ENCODE results near the gene ARHGAP24.
A peak's percentile ranks its signal among the peaks of the same experiment; 100 is the strongest.

ARHGAP24 gene

GRCh38 chr4:85732124-85732523, 257.2 kb downstream of the ARHGAP24 start:
- Histone ChIP-seq H3K4me1 (ENCODE audit: control insufficient read depth in 1 of 2, insufficient read depth in 2 of 2, low read length in 2 of 2) (no peaks in the 10 kb centered on the region), H3K4me3 (ENCODE audit: low read depth in 1 of 2, low read length in 2 of 2) (no peak overlapping the region), H3K27me3 (ENCODE audit: low read depth, low read length) (no peaks in the 10 kb centered on the region), H3K9me3 (ENCODE audit: control insufficient read depth in 1 of 2, low read length in 2 of 2) (no peaks in the 10 kb centered on the region), H3K27ac (ENCODE audit: low read length) (no peak overlapping the region), H3K36me3 (ENCODE audit: control insufficient read depth in 1 of 2, insufficient read depth in 2 of 2, low read length in 2 of 2) (no peaks in the 10 kb centered on the region)

GRCh38 chr4:85733798-85734197, 258.8 kb downstream of the ARHGAP24 start:
- H3K27ac ChIP-seq (ENCODE audit: low read length): peak overlapping the region; percentile 12
- H3K4me3 ChIP-seq (ENCODE audit: low read depth in 1 of 2, low read length in 2 of 2): no peak overlapping the region

GRCh38 chr4:85734424-85734831, 259.5 kb downstream of the ARHGAP24 start:
- peak overlapping the region; percentile 12 for H3K27ac ChIP-seq (ENCODE audit: low read length)
- H3K27me3 ChIP-seq (ENCODE audit: low read depth, low read length): no peaks in the 10 kb centered on the region
- H3K9me3 ChIP-seq (ENCODE audit: control insufficient read depth in 1 of 2, low read length in 2 of 2): no peaks in the 10 kb centered on the region
- no peak overlapping the region for H3K4me3 ChIP-seq (ENCODE audit: low read depth in 1 of 2, low read length in 2 of 2)
- no peaks in the 10 kb centered on the region for H3K36me3 ChIP-seq (ENCODE audit: control insufficient read depth in 1 of 2, insufficient read depth in 2 of 2, low read length in 2 of 2)
- H3K4me1 ChIP-seq (ENCODE audit: control insufficient read depth in 1 of 2, insufficient read depth in 2 of 2, low read length in 2 of 2): no peaks in the 10 kb centered on the region

More at GRCh38 chr4:85733798-85734197, 258.8 kb downstream of the ARHGAP24 start:
- no peaks in the 10 kb centered on the region for H3K9me3 ChIP-seq (ENCODE audit: control insufficient read depth in 1 of 2, low read length in 2 of 2)
- no peaks in the 10 kb centered on the region for H3K36me3 ChIP-seq (ENCODE audit: control insufficient read depth in 1 of 2, insufficient read depth in 2 of 2, low read length in 2 of 2)
- H3K4me1 ChIP-seq (ENCODE audit: control insufficient read depth in 1 of 2, insufficient read depth in 2 of 2, low read length in 2 of 2): no peaks in the 10 kb centered on the region
- no peaks in the 10 kb centered on the region for H3K27me3 ChIP-seq (ENCODE audit: low read depth, low read length)

GRCh38 chr4:85736571-85736970, 261.6 kb downstream of the ARHGAP24 start:
- Histone ChIP-seq H3K27me3 (ENCODE audit: low read depth, low read length) (no peaks in the 10 kb centered on the region), H3K36me3 (ENCODE audit: control insufficient read depth in 1 of 2, insufficient read depth in 2 of 2, low read length in 2 of 2) (no peaks in the 10 kb centered on the region), H3K4me1 (ENCODE audit: control insufficient read depth in 1 of 2, insufficient read depth in 2 of 2, low read length in 2 of 2) (no peaks in the 10 kb centered on the region), H3K9me3 (ENCODE audit: control insufficient read depth in 1 of 2, low read length in 2 of 2) (no peaks in the 10 kb centered on the region), H3K4me3 (ENCODE audit: low read depth in 1 of 2, low read length in 2 of 2) (no peak overlapping the region), H3K27ac (ENCODE audit: low read length) (peak overlapping the region; percentile 22)

GRCh38 chr4:85737254-85737653, 262.3 kb downstream of the ARHGAP24 start:
- no peak overlapping the region for H3K4me3 ChIP-seq (ENCODE audit: low read depth in 1 of 2, low read length in 2 of 2)

GRCh38 chr4:85738721-85739120, 263.8 kb downstream of the ARHGAP24 start:
- Histone ChIP-seq H3K4me1 (ENCODE audit: control insufficient read depth in 1 of 2, insufficient read depth in 2 of 2, low read length in 2 of 2) (no peaks in the 10 kb centered on the region), H3K4me3 (ENCODE audit: low read depth in 1 of 2, low read length in 2 of 2) (no peak overlapping the region), H3K9me3 (ENCODE audit: control insufficient read depth in 1 of 2, low read length in 2 of 2) (no peaks in the 10 kb centered on the region), H3K27ac (ENCODE audit: low read length) (no peak overlapping the region), H3K27me3 (ENCODE audit: low read depth, low read length) (no peaks in the 10 kb centered on the region), H3K36me3 (ENCODE audit: control insufficient read depth in 1 of 2, insufficient read depth in 2 of 2, low read length in 2 of 2) (no peaks in the 10 kb centered on the region)

More at GRCh38 chr4:85737254-85737653, 262.3 kb downstream of the ARHGAP24 start:
- peak overlapping the region; percentile 22 for H3K27ac ChIP-seq (ENCODE audit: low read length)
- H3K9me3 ChIP-seq (ENCODE audit: control insufficient read depth in 1 of 2, low read length in 2 of 2): no peaks in the 10 kb centered on the region
- H3K4me1 ChIP-seq (ENCODE audit: control insufficient read depth in 1 of 2, insufficient read depth in 2 of 2, low read length in 2 of 2): no peaks in the 10 kb centered on the region
- no peaks in the 10 kb centered on the region for H3K27me3 ChIP-seq (ENCODE audit: low read depth, low read length)
- H3K36me3 ChIP-seq (ENCODE audit: control insufficient read depth in 1 of 2, insufficient read depth in 2 of 2, low read length in 2 of 2): no peaks in the 10 kb centered on the region

GRCh38 chr4:85740431-85740861, 265.5 kb downstream of the ARHGAP24 start:
- H3K4me1 ChIP-seq (ENCODE audit: control insufficient read depth in 1 of 2, insufficient read depth in 2 of 2, low read length in 2 of 2): no peaks in the 10 kb centered on the region

GRCh38 chr4:85741381-85741780, 266.4 kb downstream of the ARHGAP24 start:
- Histone ChIP-seq H3K4me3 (ENCODE audit: low read depth in 1 of 2, low read length in 2 of 2) (no peak overlapping the region), H3K4me1 (ENCODE audit: control insufficient read depth in 1 of 2, insufficient read depth in 2 of 2, low read length in 2 of 2) (no peaks in the 10 kb centered on the region), H3K27me3 (ENCODE audit: low read depth, low read length) (no peaks in the 10 kb centered on the region), H3K27ac (ENCODE audit: low read length) (no peak overlapping the region), H3K9me3 (ENCODE audit: control insufficient read depth in 1 of 2, low read length in 2 of 2) (no peaks in the 10 kb centered on the region), H3K36me3 (ENCODE audit: control insufficient read depth in 1 of 2, insufficient read depth in 2 of 2, low read length in 2 of 2) (no peaks in the 10 kb centered on the region)

More at GRCh38 chr4:85740431-85740861, 265.5 kb downstream of the ARHGAP24 start:
- Histone ChIP-seq H3K36me3 (ENCODE audit: control insufficient read depth in 1 of 2, insufficient read depth in 2 of 2, low read length in 2 of 2) (no peaks in the 10 kb centered on the region), H3K4me3 (ENCODE audit: low read depth in 1 of 2, low read length in 2 of 2) (no peak overlapping the region), H3K27ac (ENCODE audit: low read length) (no peak overlapping the region), H3K27me3 (ENCODE audit: low read depth, low read length) (no peaks in the 10 kb centered on the region), H3K9me3 (ENCODE audit: control insufficient read depth in 1 of 2, low read length in 2 of 2) (no peaks in the 10 kb centered on the region)

GRCh38 chr4:85741921-85742591, 267.1 kb downstream of the ARHGAP24 start:
- Histone ChIP-seq H3K27ac (ENCODE audit: low read length) (no peak overlapping the region), H3K4me1 (ENCODE audit: control insufficient read depth in 1 of 2, insufficient read depth in 2 of 2, low read length in 2 of 2) (no peaks in the 10 kb centered on the region), H3K27me3 (ENCODE audit: low read depth, low read length) (no peaks in the 10 kb centered on the region), H3K9me3 (ENCODE audit: control insufficient read depth in 1 of 2, low read length in 2 of 2) (no peaks in the 10 kb centered on the region), H3K4me3 (ENCODE audit: low read depth in 1 of 2, low read length in 2 of 2) (no peak overlapping the region), H3K36me3 (ENCODE audit: control insufficient read depth in 1 of 2, insufficient read depth in 2 of 2, low read length in 2 of 2) (no peaks in the 10 kb centered on the region)

- H3K4me3 ChIP-seq (ENCODE audit: low read depth in 1 of 2, low read length in 2 of 2): no peak overlapping the region
- H3K27ac ChIP-seq (ENCODE audit: low read length): no peak overlapping the region
- no peaks in the 10 kb centered on the region for H3K27me3 ChIP-seq (ENCODE audit: low read depth, low read length)
- H3K4me1 ChIP-seq (ENCODE audit: control insufficient read depth in 1 of 2, insufficient read depth in 2 of 2, low read length in 2 of 2): no peaks in the 10 kb centered on the region
- no peaks in the 10 kb centered on the region for H3K9me3 ChIP-seq (ENCODE audit: control insufficient read depth in 1 of 2, low read length in 2 of 2)
- no peaks in the 10 kb centered on the region for H3K36me3 ChIP-seq (ENCODE audit: control insufficient read depth in 1 of 2, insufficient read depth in 2 of 2, low read length in 2 of 2)
Observed at GRCh38 chr4:85744950-85745349, 270.0 kb downstream of the ARHGAP24 start.

- Histone ChIP-seq H3K4me3 (ENCODE audit: low read depth in 1 of 2, low read length in 2 of 2) (no peak overlapping the region), H3K36me3 (ENCODE audit: control insufficient read depth in 1 of 2, insufficient read depth in 2 of 2, low read length in 2 of 2) (no peaks in the 10 kb centered on the region), H3K9me3 (ENCODE audit: control insufficient read depth in 1 of 2, low read length in 2 of 2) (no peaks in the 10 kb centered on the region), H3K4me1 (ENCODE audit: control insufficient read depth in 1 of 2, insufficient read depth in 2 of 2, low read length in 2 of 2) (no peaks in the 10 kb centered on the region), H3K27ac (ENCODE audit: low read length) (no peak overlapping the region), H3K27me3 (ENCODE audit: low read depth, low read length) (no peaks in the 10 kb centered on the region)
Observed at GRCh38 chr4:85745939-85746338, 271.0 kb downstream of the ARHGAP24 start.
